K562 (cell line): ENCODE measurements around the gene SLC17A8. TPM values are rescaled to one million over a fixed set of nuclear protein-coding genes. Genes with fewer than 3 reads are reported as not detected.

ENCODE experiments used
- ATAC-seq: fragments of 200-7000 bp; cut with Tn5 transposase; 3 replicates; pipeline ENCODE4 v1.9.1; 2020; ENCODE audit warnings: moderate library complexity
- BruUV-seq: library from RNA; stranded (reverse); fragments of 400-500 nt; replicated peaks from 2 replicates; lab custom pipeline; 2021; lab: Mats Ljungman, UMichigan
- CTCF ChIA-PET: fragments of 300-600 bp; formaldehyde crosslinking; extraction: SDS; loops from one replicate; lab custom pipeline; 2021; ENCODE audit warnings: low intra/inter-chr PET ratio; lab: Yijun Ruan, JAX
- POLR2A ChIA-PET: fragments of 300-600, 350-650 bp; sonication (Branson Sonifier 250); formaldehyde crosslinking; extraction: SDS; loops from one replicate; lab custom pipeline; 2021; ENCODE audit warnings: antibody characterized with exemption, inconsistent platforms; lab: Yijun Ruan, JAX
- DNase-seq, 4 experiments: peaks; one replicate each; pipeline versions ENCODE4 v3.0.0 to v3.0.0-alpha.2; 2011 to 2018; ENCODE audit warnings: low spot score in 3 of 4, mixed read lengths in 3 of 4; ENCODE audit errors: extremely low read depth in 1 of 4
- FAIRE-seq: peaks from 2 replicates; lab custom pipeline; 2011; peaks lifted over from hg19 to GRCh38; lab: Jason Lieb, UNC
- H2AFZ ChIP-seq: 2 replicates; pipeline ENCODE4 v1.6.0; 2011; ENCODE audit warnings: low read depth, low read length, control low read depth, inconsistent platforms
- H3K27ac ChIP-seq: fragments of 200-600 bp; 3 replicates; pipeline ENCODE4 v1.8.0; 2011; ENCODE audit warnings: low read depth, mild to moderate bottlenecking, control low read depth, inconsistent platforms, low read length, moderate library complexity, mixed read lengths; ENCODE audit errors: extremely low read depth
- H3K27me3 ChIP-seq, 2 experiments: fragments of 300-600 bp in 1 of 2; 2 replicates in 1 of 2; 3 replicates in 1 of 2; pipeline versions ENCODE4 v1.6.0 to v1.8.0; 2011; ENCODE audit warnings: inconsistent platforms in 2 of 2, low read length in 2 of 2, mild to moderate bottlenecking in 1 of 2, mixed read lengths in 1 of 2, moderate library complexity in 1 of 2; ENCODE audit not compliant: control insufficient read depth in 2 of 2, insufficient read depth in 2 of 2
- H3K36me3 ChIP-seq: fragments of 300-600 bp; 3 replicates; pipeline ENCODE4 v1.8.0; 2011; ENCODE audit warnings: mild to moderate bottlenecking, low read length, inconsistent platforms; ENCODE audit not compliant: control insufficient read depth, insufficient read depth
- H3K4me1 ChIP-seq, 2 experiments: fragments of 200-600 bp in 1 of 2; replicated peaks in 1 of 2; 2 replicates in 1 of 2; 3 replicates in 1 of 2; pipeline versions ENCODE4 v1.5.1 to v1.8.0; 2011; ENCODE audit warnings: inconsistent platforms in 2 of 2, low read length in 2 of 2, mild to moderate bottlenecking in 1 of 2, mixed read lengths in 1 of 2, moderate library complexity in 1 of 2; ENCODE audit not compliant: control insufficient read depth in 2 of 2, insufficient read depth in 2 of 2
- H3K4me2 ChIP-seq: 2 replicates; pipeline ENCODE4 v1.6.1; 2011; ENCODE audit warnings: low read length, control low read depth, inconsistent platforms, mixed read lengths; ENCODE audit not compliant: insufficient read depth
- H3K4me3 ChIP-seq: fragments of 200-600 bp; sonication (generic), shearing (Covaris generic); 2 replicates; pipeline ENCODE4 v1.5.1; 2016; ENCODE audit warnings: control low read depth, inconsistent platforms
- H3K79me2 ChIP-seq: fragments of 200-600 bp; 3 replicates; pipeline ENCODE4 v1.8.0; 2011; ENCODE audit warnings: low read length, inconsistent platforms; ENCODE audit not compliant: control insufficient read depth, insufficient read depth
- H3K9ac ChIP-seq, 2 experiments: 2 replicates each; pipeline versions ENCODE4 v1.6.0 to v1.6.1; 2011; ENCODE audit warnings: low read depth in 2 of 2, low read length in 2 of 2, control low read depth in 1 of 2, inconsistent platforms in 1 of 2, mild to moderate bottlenecking in 1 of 2, mixed read lengths in 1 of 2; ENCODE audit not compliant: insufficient read depth in 1 of 2
- H3K9me1 ChIP-seq: one replicate; pipeline ENCODE4 v1.6.0; 2011; ENCODE audit warnings: inconsistent platforms, mild to moderate bottlenecking, low read length, moderate library complexity; ENCODE audit not compliant: control insufficient read depth, insufficient read depth
- H3K9me3 ChIP-seq: replicated peaks from 2 replicates; pipeline ENCODE4 v1.5.1; 2011; ENCODE audit warnings: low read depth, low read length, inconsistent platforms; ENCODE audit not compliant: control insufficient read depth, insufficient read depth
- H4K20me1 ChIP-seq: replicated peaks from 2 replicates; pipeline ENCODE4 v1.6.1; 2011; ENCODE audit warnings: low read length, inconsistent platforms, mixed read lengths; ENCODE audit not compliant: control insufficient read depth, insufficient read depth
- CBX8 ChIP-seq: fragments of 200-600 bp; sonication (generic); IDR thresholded peaks from 2 replicates; pipeline ENCODE4 v1.6.1; 2012; ENCODE audit warnings: borderline replicate concordance, mixed run types, low read depth, mild to moderate bottlenecking, moderate library complexity, mixed read lengths, low read length, control low read depth, inconsistent platforms; ENCODE audit not compliant: poor library complexity, severe bottlenecking; ENCODE audit errors: extremely low read depth
- CEBPG ChIP-seq, 3 experiments: fragments of 200-800 bp in 1 of 3; sonication (Bioruptor generic) in 1 of 3; sonication (generic) in 1 of 3; formaldehyde crosslinking in 1 of 3; IDR thresholded peaks in 2 of 3; conservative IDR thresholded peaks in 1 of 3; 2 replicates each; pipeline versions ENCODE4 v1.6.1 to v1.8.0; 2016 to 2022; ENCODE audit warnings: missing compliant biosample characterization in 2 of 3, missing genetic modification characterization in 2 of 3, mild to moderate bottlenecking in 1 of 3, missing genetic modification reagents in 1 of 3
- CREB1 ChIP-seq, 2 experiments: sonication (generic) in 1 of 2; formaldehyde crosslinking in 1 of 2; IDR thresholded peaks; 2 replicates each; pipeline versions ENCODE4 v1.6.1 to v1.8.0; 2012 to 2022; ENCODE audit warnings: inconsistent platforms in 1 of 2, mild to moderate bottlenecking in 1 of 2, missing genetic modification reagents in 1 of 2, moderate library complexity in 1 of 2
- L3MBTL2 ChIP-seq: fragments of 450-650 bp; IDR thresholded peaks from 2 replicates; pipeline ENCODE4 v1.6.1; 2016; ENCODE audit warnings: mild to moderate bottlenecking, moderate library complexity
- NR2F6 ChIP-seq: fragments of 450-650 bp; formaldehyde crosslinking; IDR thresholded peaks from 2 replicates; pipeline ENCODE4 v1.4.0; 2020; ENCODE audit warnings: mild to moderate bottlenecking
- PCBP2 ChIP-seq: fragments of 200-400 bp; formaldehyde crosslinking; IDR thresholded peaks from 2 replicates; pipeline ENCODE4 v1.6.1; 2018; ENCODE audit warnings: low read length, low read depth, mild to moderate bottlenecking, moderate library complexity; ENCODE audit not compliant: poor library complexity, severe bottlenecking
- TFE3 ChIP-seq: fragments of 450-650 bp; formaldehyde crosslinking; IDR thresholded peaks from 2 replicates; pipeline ENCODE4 v1.4.0; 2020; ENCODE audit warnings: mild to moderate bottlenecking, mixed read lengths
- ZBTB34 ChIP-seq: fragments of 250-450 bp; sonication (Bioruptor Pico); IDR thresholded peaks from 2 replicates; pipeline ENCODE4 v1.8.0; 2021; ENCODE audit warnings: mild to moderate bottlenecking, moderate library complexity
- ZBTB9 ChIP-seq: fragments of 450-650 bp; formaldehyde crosslinking; IDR thresholded peaks from 2 replicates; pipeline ENCODE4 v1.4.0; 2020; ENCODE audit warnings: mild to moderate bottlenecking, moderate library complexity
- ZSCAN32 ChIP-seq: fragments of 450-650 bp; formaldehyde crosslinking; IDR thresholded peaks from 2 replicates; pipeline ENCODE4 v1.4.0; 2020; ENCODE audit warnings: mild to moderate bottlenecking, moderate library complexity
- ZZZ3 ChIP-seq: fragments of 450-650 bp; IDR thresholded peaks from 2 replicates; pipeline ENCODE4 v1.6.1; 2016; ENCODE audit warnings: antibody characterized with exemption, mild to moderate bottlenecking, moderate library complexity
- WGBS: fragments of 100-300 bp; shearing (Covaris generic); methylation state at CpG from one replicate; pipeline ENCODE4 v1.1.6; 2016; ENCODE audit warnings: low coverage, mixed read lengths; ENCODE audit not compliant: insufficient coverage; ENCODE audit errors: missing lambda C conversion rate; 5-methylcytosine and 5-hydroxymethylcytosine counted together
- in situ Hi-C: fragments of 300-500 bp; cut with MboI; formaldehyde crosslinking; loops from 4 replicates; pipeline ENCODE4 v1.15.0; 2018; ENCODE audit warnings: inconsistent platforms, mixed read lengths
- intact Hi-C: fragments of 100-400 bp; cut with micrococcal nuclease; formaldehyde crosslinking; loops from 2 replicates; pipeline ENCODE4 v1.14.2; 2022
- polyA plus RNA-seq, 8 experiments: library from polyadenylated mRNA; depleted of rRNA in 4 of 8; stranded (reverse) in 5 of 8; unstranded in 3 of 8; fragments of >200 nt; fragmentation: Nextera tagmentation in 2 of 8; fragmentation: Illumina TruSeq in 1 of 8; extraction: Ambion mirVana in 2 of 8; extraction: Trizol in 1 of 8; gene quantifications; 2 replicates each; pipeline versions ENCODE4 v1.2.1 to v1.2.3, GENCODE V29; 2011 to 2014; ENCODE audit warnings: inconsistent platforms in 1 of 8, missing spikeins in 1 of 8
- total RNA-seq, 7 experiments: library from RNA; depleted of rRNA in 6 of 7; stranded (reverse); fragments of >200 nt in 6 of 7; fragmentation: Illumina TruSeq in 2 of 7; extraction: Trizol in 2 of 7; gene quantifications; 2 replicates each; pipeline versions ENCODE4 v1.2.1 to v1.2.3, GENCODE V29; 2011 to 2021; ENCODE audit warnings: low replicate concordance in 1 of 7
- TF ChIP-seq, protein P1 (sequence below), 2 experiments: fragments of 450-650 bp in 1 of 2; sonication (generic) in 1 of 2; formaldehyde crosslinking in 1 of 2; IDR thresholded peaks in 1 of 2; conservative IDR thresholded peaks in 1 of 2; 2 replicates each; pipeline versions ENCODE4 v1.6.1 to v1.8.1; 2016 to 2023; ENCODE audit warnings: mild to moderate bottlenecking in 2 of 2, moderate library complexity in 2 of 2, inconsistent platforms in 1 of 2, missing genetic modification reagents in 1 of 2
- TF ChIP-seq, protein P2 (sequence below): fragments of 450-650 bp; formaldehyde crosslinking; IDR thresholded peaks from 2 replicates; pipeline ENCODE4 v1.4.0; 2020; ENCODE audit warnings: mild to moderate bottlenecking

The SLC17A8 gene
- total and polyA plus RNA-seq, 9 of the 15 experiments (the other 6 are each of a cell fraction or from before 2014, with no cell fraction given) = 0.03 TPM; not detected in 8

DNA sequence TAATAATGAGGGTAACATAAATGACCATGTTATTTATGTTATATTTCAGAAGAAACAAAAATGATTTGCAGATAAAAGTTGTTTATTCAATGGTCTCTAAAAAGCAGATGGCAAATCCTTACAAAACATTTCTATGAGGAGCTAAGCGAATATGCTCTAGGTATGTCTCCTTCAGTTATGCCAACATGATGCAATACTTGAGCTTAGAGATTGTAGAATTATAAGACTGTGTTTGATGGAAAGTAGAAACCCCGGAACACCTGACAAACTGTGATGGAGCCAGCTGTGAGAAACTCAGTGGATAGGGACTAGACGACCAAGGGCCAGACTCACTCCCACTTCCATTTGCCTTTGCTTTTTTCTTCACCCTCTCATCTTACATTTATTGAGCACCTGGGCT lies 99.0 kb downstream of the SLC17A8 start:
- no peaks in the 10 kb centered on the region for H3K9me1 ChIP-seq
- no peaks in the 10 kb centered on the region for H3K4me1 ChIP-seq
- H3K27me3 ChIP-seq = no peaks in the 10 kb centered on the region
- no peaks in the 10 kb centered on the region for H3K9me3 ChIP-seq
- no TSS peak for BruUV-seq
- H3K4me3 ChIP-seq = no peak overlapping the region
- in situ Hi-C loops (no loop called here), intact Hi-C loops (no loop called here)
- TF ChIP-seq NR2F6 (CRISPR knock-in tag) = no peak
- no peak for TF ChIP-seq PCBP2
- TF ChIP-seq, protein P1, sequence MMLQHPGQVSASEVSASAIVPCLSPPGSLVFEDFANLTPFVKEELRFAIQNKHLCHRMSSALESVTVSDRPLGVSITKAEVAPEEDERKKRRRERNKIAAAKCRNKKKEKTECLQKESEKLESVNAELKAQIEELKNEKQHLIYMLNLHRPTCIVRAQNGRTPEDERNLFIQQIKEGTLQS (IDR thresholded peaks at IDR 0.05) = peak; percentile 55
- TF ChIP-seq, protein P1 (CRISPR knock-in tag; conservative IDR thresholded peaks at IDR 0.05) = no peak
- TF ChIP-seq CEBPG (CRISPR knock-in tag; IDR thresholded peaks at IDR 0.05) = no peak
- TF ChIP-seq CEBPG (tag; conservative IDR thresholded peaks at IDR 0.05 in 1 of 2, IDR thresholded peaks at IDR 0.05 in 1 of 2) = peak; percentile 43 to 59; a peak in 2 of 4 replicates
- no peak for TF ChIP-seq ZBTB34 (CRISPR knock-in tag)
- no peak for TF ChIP-seq ZSCAN32 (CRISPR knock-in tag)
- no peak for TF ChIP-seq ZZZ3
- TF ChIP-seq CBX8 = no peak
- no peak for TF ChIP-seq TFE3
- no peak for TF ChIP-seq CREB1 (IDR thresholded peaks at IDR 0.05)
- no peak for TF ChIP-seq CREB1 (CRISPR knock-in tag; IDR thresholded peaks at IDR 0.05)
- TF ChIP-seq L3MBTL2 = no peak
- TF ChIP-seq ZBTB9 (CRISPR knock-in tag) = no peak
- TF ChIP-seq, protein P2, sequence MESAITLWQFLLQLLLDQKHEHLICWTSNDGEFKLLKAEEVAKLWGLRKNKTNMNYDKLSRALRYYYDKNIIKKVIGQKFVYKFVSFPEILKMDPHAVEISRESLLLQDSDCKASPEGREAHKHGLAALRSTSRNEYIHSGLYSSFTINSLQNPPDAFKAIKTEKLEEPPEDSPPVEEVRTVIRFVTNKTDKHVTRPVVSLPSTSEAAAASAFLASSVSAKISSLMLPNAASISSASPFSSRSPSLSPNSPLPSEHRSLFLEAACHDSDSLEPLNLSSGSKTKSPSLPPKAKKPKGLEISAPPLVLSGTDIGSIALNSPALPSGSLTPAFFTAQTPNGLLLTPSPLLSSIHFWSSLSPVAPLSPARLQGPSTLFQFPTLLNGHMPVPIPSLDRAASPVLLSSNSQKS (CRISPR knock-in tag) = no peak
- H3K9ac ChIP-seq = no peak overlapping the region
- WGBS = 8% methylated on average over 3 of the region's 3 CpGs
- CTCF ChIA-PET = no interaction called here
- no peaks in the 10 kb centered on the region for H3K36me3 ChIP-seq
- no peak for FAIRE-seq
- no peak overlapping the region for H3K4me2 ChIP-seq
- POLR2A ChIA-PET = interaction anchor here (0.7 to 1.4 kb wide), 2 partner anchors 8 to 432 kb away, joined by 3 to 4 read pairs; no protein-coding TSS in a partner anchor
- no peak overlapping the region for H3K27ac ChIP-seq
- H4K20me1 ChIP-seq = no peaks in the 10 kb centered on the region
- DNase-seq = no peak
- ATAC-seq = no peak
- no peaks in the 10 kb centered on the region for H3K79me2 ChIP-seq
- no peak overlapping the region for H2AFZ ChIP-seq
